Glomerular endothelial cell (primary cell): ENCODE data around the gene PDK2. TPM values are rescaled to one million over a fixed set of nuclear protein-coding genes. Genes with fewer than 3 reads are reported as not detected.

Experiments
- DNase-seq: peaks from one replicate; pipeline ENCODE4 v3.0.0-alpha.2; 2011; ENCODE audit warnings: low read depth, low spot score; ENCODE audit errors: extremely low read depth
- total RNA-seq: library from RNA; depleted of rRNA; stranded (reverse); fragments of >200 nt; gene quantifications from 2 replicates; pipeline ENCODE4 v1.2.3, GENCODE V29; 2015

The PDK2 gene
- total RNA-seq, 1 donor from 2014 or later: 23.5 TPM

- DNase-seq: no peak
These were observed 51.9 kb downstream of the PDK2 start for GRCh38 chr17:50146927-50147665.

- no peak for DNase-seq
These were observed 52.7 kb downstream of the PDK2 start for GRCh38 chr17:50147841-50148225.

GRCh38 chr17:50148226-50149090 is 53.3 kb downstream of the PDK2 start:
- no peak for DNase-seq

GRCh38 chr17:50149091-50149416 is 53.9 kb downstream of the PDK2 start:
- no peak for DNase-seq

GRCh38 chr17:50149417-50150353 is 54.5 kb downstream of the PDK2 start:
- no peak for DNase-seq

GRCh38 chr17:50150354-50151040 is 55.3 kb downstream of the PDK2 start, which contains the start of gene PPP1R9B:
PPP1R9B (minus strand) TSS chr17:50150677; CDS start chr17:50150513, 164 bp downstream.
- DNase-seq: no peak

GRCh38 chr17:50151041-50151936 is 56.1 kb downstream of the PDK2 start:
- DNase-seq: no peak

GRCh38 chr17:50151937-50152547 is 56.9 kb downstream of the PDK2 start:
- DNase-seq: no peak

- no peak for DNase-seq
These were observed 57.6 kb downstream of the PDK2 start for GRCh38 chr17:50152736-50153135.

- no peak for DNase-seq
These were observed 58.8 kb downstream of the PDK2 start for GRCh38 chr17:50153650-50154575.

GRCh38 chr17:50154604-50155003 is 59.5 kb downstream of the PDK2 start:
- DNase-seq: no peak

- DNase-seq: no peak
These were observed 60.1 kb downstream of the PDK2 start for GRCh38 chr17:50155115-50155819.

- DNase-seq: no peak
These were observed 62.7 kb downstream of the PDK2 start for GRCh38 chr17:50157891-50158290.

GRCh38 chr17:50161023-50161910 is 66.1 kb downstream of the PDK2 start:
- no peak for DNase-seq
